Neutrophil (primary cell): ENCODE measurements around the gene CEP85L.

Experiments
- H3K27ac ChIP-seq: fragments of 200-600 bp; sonication (generic); 2 replicates; pipeline ENCODE4 v1.5.1; 2016; ENCODE audit warnings: mild to moderate bottlenecking, moderate library complexity
- H3K27me3 ChIP-seq: fragments of 200-600 bp; sonication (generic); 2 replicates; pipeline ENCODE4 v1.6.0; 2016; ENCODE audit warnings: mild to moderate bottlenecking
- H3K36me3 ChIP-seq: fragments of 200-600 bp; sonication (generic); 2 replicates; pipeline ENCODE4 v1.5.1; 2017
- H3K4me1 ChIP-seq, 2 experiments: fragments of 200-600 bp in 1 of 2; sonication (generic) in 1 of 2; 1 replicate in 1 of 2; 2 replicates in 1 of 2; pipeline versions ENCODE4 v1.5.1 to v1.6.1; 2013 to 2016; ENCODE audit warnings: low read depth in 1 of 2, low read length in 1 of 2, mild to moderate bottlenecking in 1 of 2, moderate library complexity in 1 of 2; ENCODE audit not compliant: control insufficient read depth in 1 of 2, insufficient read depth in 1 of 2
- H3K4me3 ChIP-seq, 2 experiments: fragments of 200-600 bp in 1 of 2; sonication (generic) in 1 of 2; 1 replicate in 1 of 2; 2 replicates in 1 of 2; pipeline ENCODE4 v1.5.1; 2013 to 2016; ENCODE audit warnings: low read depth in 1 of 2, low read length in 1 of 2, mild to moderate bottlenecking in 1 of 2, moderate library complexity in 1 of 2
- H3K9me3 ChIP-seq: fragments of 200-600 bp; sonication (generic); 2 replicates; pipeline ENCODE4 v1.5.1; 2016
- CTCF ChIP-seq: fragments of 200-600 bp; sonication (generic); IDR thresholded peaks from 2 replicates; pipeline ENCODE4 v1.5.1; 2016; ENCODE audit warnings: antibody characterized with exemption

The CEP85L gene

GRCh38 chr6:118597636-118598035 is 53.8 kb downstream of the CEP85L start:
- H3K4me1 ChIP-seq = no peaks in the 10 kb centered on the region
- H3K36me3 ChIP-seq = no peaks in the 10 kb centered on the region
- TF ChIP-seq CTCF = no peak
- H3K27ac ChIP-seq = no peak overlapping the region
- H3K9me3 ChIP-seq = no peaks in the 10 kb centered on the region
- no peak overlapping the region for H3K4me3 ChIP-seq
- H3K27me3 ChIP-seq = no peaks in the 10 kb centered on the region

GRCh38 chr6:118596774-118597320 is 54.5 kb downstream of the CEP85L start:
- Histone ChIP-seq H3K9me3 (no peaks in the 10 kb centered on the region), H3K27me3 (no peaks in the 10 kb centered on the region), H3K4me3 (no peak overlapping the region), H3K36me3 (no peaks in the 10 kb centered on the region), H3K4me1 (no peaks in the 10 kb centered on the region), H3K27ac (no peak overlapping the region)
- TF ChIP-seq CTCF = no peak

GRCh38 chr6:118594877-118595276 is 56.5 kb downstream of the CEP85L start:
- no peak for TF ChIP-seq CTCF

GRCh38 chr6:118591897-118592296 is 59.5 kb downstream of the CEP85L start:
- H3K4me1 ChIP-seq = no peaks in the 10 kb centered on the region
- no peak overlapping the region for H3K4me3 ChIP-seq
- TF ChIP-seq CTCF = no peak
- H3K36me3 ChIP-seq = no peaks in the 10 kb centered on the region
- no peaks in the 10 kb centered on the region for H3K9me3 ChIP-seq
- H3K27ac ChIP-seq = no peak overlapping the region
- no peaks in the 10 kb centered on the region for H3K27me3 ChIP-seq

More at GRCh38 chr6:118594877-118595276, 56.5 kb downstream of the CEP85L start:
- Histone ChIP-seq H3K36me3 (no peaks in the 10 kb centered on the region), H3K27ac (no peak overlapping the region), H3K9me3 (no peaks in the 10 kb centered on the region), H3K4me3 (no peak overlapping the region), H3K27me3 (no peaks in the 10 kb centered on the region), H3K4me1 (no peaks in the 10 kb centered on the region)

GRCh38 chr6:118589649-118590365 is 61.6 kb downstream of the CEP85L start:
- Histone ChIP-seq H3K27ac (no peak overlapping the region), H3K27me3 (no peaks in the 10 kb centered on the region), H3K36me3 (no peaks in the 10 kb centered on the region), H3K4me3 (no peak overlapping the region), H3K4me1 (no peaks in the 10 kb centered on the region), H3K9me3 (no peaks in the 10 kb centered on the region)
- no peak for TF ChIP-seq CTCF
